ENCODE data around the gene ARHGAP44. TPM values are rescaled to one million over a fixed set of nuclear protein-coding genes. Genes with fewer than 3 reads are reported as not detected.

ARHGAP44 gene
- total RNA-seq, 1 donor from 2014 or later: 5.8 TPM

- no peak for TF ChIP-seq CTCF (conservative IDR thresholded peaks at IDR 0.05; ENCODE audit: low read depth, low read length)
- no peak overlapping the region for H3K4me3 ChIP-seq (ENCODE audit: low read depth, low read length)
- no peak for DNase-seq (ENCODE audit: low read depth)
Measured at GRCh38 chr17:13024016-13024415, 234.7 kb downstream of the ARHGAP44 start.

DNA sequence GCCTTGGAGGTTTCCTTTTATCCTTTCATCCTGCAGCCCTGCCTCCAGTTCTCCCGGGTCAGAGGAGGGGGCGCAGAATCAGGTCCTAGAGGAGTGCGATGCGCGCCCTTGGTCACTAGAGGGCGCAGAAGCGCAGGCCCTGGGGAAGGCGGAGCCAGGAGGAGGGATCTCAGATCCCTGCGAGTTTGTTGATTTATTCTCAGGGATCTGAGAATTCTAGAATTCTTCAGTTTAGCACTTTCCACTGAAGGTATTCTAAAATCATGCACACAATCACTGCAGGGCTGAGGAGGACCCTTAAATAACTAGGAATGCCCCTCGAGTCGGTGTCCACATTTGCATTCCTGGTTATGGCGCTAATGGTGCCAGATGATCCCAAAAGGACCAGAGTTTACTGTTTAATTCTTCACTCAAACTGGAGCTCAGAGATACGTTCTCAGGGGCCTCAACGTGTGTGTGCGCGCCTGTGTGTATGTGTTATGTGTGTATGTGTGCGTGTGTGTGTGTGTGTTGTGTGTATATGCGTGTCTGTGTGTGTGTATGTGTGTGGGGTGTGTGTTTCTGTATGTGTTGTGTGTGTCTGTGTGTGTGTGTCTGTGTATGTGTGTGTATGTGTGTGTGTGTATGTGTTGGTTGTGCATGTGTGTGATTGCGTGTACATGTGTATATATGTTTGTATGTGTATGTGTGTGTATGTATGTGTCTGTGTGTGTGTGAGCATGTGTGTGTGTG lies 235.4 kb downstream of the ARHGAP44 start:
- peak; percentile 98 for TF ChIP-seq CTCF (conservative IDR thresholded peaks at IDR 0.05; ENCODE audit: low read depth, low read length)
- no peak overlapping the region for H3K4me3 ChIP-seq (ENCODE audit: low read depth, low read length)
- no peak for DNase-seq (ENCODE audit: low read depth)

- H3K4me3 ChIP-seq (ENCODE audit: low read depth, low read length): no peak overlapping the region
- DNase-seq (ENCODE audit: low read depth): no peak
- no peak for TF ChIP-seq CTCF (conservative IDR thresholded peaks at IDR 0.05; ENCODE audit: low read depth, low read length)
Measured at GRCh38 chr17:13025258-13025627, 235.9 kb downstream of the ARHGAP44 start.

DNA sequence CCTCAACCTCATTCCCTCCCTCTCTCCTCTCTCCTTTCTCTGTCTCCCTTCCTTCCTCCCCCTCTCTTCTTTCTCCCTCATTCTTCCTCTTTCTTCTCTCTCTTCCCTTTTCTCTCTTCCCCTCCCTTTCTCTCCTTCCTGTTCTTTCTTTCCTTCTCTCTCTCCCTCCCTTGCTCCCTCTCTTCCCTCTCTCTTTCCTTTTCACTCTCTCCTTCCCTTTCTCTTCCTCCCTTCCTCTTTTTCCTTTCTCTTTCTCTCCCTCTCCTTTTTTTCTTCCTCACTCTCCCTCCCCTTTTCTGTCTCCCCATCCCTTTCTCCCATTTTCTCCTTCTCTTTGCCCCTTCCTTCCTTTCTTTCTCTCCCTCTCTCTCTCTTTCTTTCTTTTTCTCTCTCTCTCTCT lies 236.4 kb downstream of the ARHGAP44 start:
- no peak for DNase-seq (ENCODE audit: low read depth)
- no peak overlapping the region for H3K4me3 ChIP-seq (ENCODE audit: low read depth, low read length)
- TF ChIP-seq CTCF (conservative IDR thresholded peaks at IDR 0.05; ENCODE audit: low read depth, low read length): no peak

DNA sequence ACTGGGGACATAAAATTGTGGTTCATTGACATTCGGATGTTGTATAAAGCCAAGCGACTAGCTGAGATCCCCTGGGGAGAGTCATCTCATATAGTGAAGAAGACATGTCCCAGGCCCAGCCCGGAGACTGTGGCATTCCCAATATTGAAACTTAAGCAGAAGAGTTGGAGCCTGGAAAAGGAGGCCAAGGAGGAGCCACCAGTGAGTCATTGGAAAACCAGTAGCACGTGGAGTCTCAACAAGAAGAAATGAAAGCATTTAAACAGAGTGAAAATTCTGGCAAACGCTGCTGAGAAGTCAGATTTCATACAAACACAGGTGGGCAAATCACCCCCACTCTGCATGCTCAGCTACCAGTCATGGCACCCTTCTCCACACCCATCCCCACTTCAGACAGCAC lies 237.9 kb downstream of the ARHGAP44 start:
- no peak for TF ChIP-seq CTCF (conservative IDR thresholded peaks at IDR 0.05; ENCODE audit: low read depth, low read length)
- no peak for DNase-seq (ENCODE audit: low read depth)

DNA sequence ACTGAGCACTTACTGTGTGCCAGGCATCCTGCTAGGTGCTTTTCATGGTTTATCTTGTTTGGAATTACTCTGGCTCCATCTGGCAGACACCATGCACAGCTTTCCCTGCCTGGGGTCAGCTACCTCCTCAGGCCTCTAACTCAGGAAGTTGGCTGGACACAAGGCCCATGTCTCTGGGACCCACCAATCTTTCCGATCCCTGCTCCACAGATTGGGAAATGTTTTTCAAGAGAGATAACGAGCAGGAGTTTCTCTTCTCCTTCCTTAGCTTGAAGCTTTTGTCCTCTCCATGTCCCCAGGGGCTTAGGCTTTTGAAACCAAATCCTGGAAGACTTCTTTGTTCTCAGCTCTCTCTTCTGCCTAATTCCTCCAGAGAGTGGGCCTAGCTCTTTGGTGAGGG lies 240.0 kb downstream of the ARHGAP44 start:
- H3K4me3 ChIP-seq (ENCODE audit: low read depth, low read length): no peak overlapping the region
- DNase-seq (ENCODE audit: low read depth): no peak

More for the DNA sequence above, 237.9 kb downstream of the ARHGAP44 start:
- no peak overlapping the region for H3K4me3 ChIP-seq (ENCODE audit: low read depth, low read length)

More for the DNA sequence above, 240.0 kb downstream of the ARHGAP44 start:
- no peak for TF ChIP-seq CTCF (conservative IDR thresholded peaks at IDR 0.05; ENCODE audit: low read depth, low read length)

All from epithelial cell of proximal tubule (primary cell).